ENCODE data around the gene BMP6. TPM values are rescaled to one million over a fixed set of nuclear protein-coding genes. Genes with fewer than 3 reads are reported as not detected.

BMP6 gene
- total RNA-seq, 1 experiment from 2014 or later = 13.6 TPM

DNA sequence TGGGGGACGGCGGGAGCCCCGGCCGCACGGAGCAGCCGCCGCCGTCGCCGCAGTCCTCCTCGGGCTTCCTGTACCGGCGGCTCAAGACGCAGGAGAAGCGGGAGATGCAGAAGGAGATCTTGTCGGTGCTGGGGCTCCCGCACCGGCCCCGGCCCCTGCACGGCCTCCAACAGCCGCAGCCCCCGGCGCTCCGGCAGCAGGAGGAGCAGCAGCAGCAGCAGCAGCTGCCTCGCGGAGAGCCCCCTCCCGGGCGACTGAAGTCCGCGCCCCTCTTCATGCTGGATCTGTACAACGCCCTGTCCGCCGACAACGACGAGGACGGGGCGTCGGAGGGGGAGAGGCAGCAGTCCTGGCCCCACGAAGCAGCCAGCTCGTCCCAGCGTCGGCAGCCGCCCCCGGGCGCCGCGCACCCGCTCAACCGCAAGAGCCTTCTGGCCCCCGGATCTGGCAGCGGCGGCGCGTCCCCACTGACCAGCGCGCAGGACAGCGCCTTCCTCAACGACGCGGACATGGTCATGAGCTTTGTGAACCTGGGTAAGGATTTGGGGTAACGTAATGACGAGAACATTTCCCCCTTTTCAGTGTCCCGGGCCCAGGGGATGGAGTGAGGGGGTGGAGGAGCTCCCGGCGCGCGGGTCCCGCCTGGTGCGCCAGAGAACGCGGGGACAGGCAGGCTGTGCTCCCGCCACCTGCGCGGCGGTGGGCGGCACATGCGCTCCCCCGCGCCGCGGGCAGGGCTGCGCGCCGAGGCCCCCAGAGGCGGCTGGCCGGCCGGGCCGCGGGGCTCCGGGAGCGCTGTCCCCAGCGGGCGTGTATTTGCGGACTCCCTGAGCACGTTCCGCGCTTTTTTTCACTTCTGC, 1.4 kb downstream of the BMP6 start:
- TF ChIP-seq POLR2AphosphoS5 (IDR thresholded peaks at IDR 0.05; ENCODE audit: low read depth, low read length) (no peak), TCF7L2 (IDR thresholded peaks at IDR 0.05; ENCODE audit: low read depth, low read length) (no peak), SIN3A (IDR thresholded peaks at IDR 0.05; ENCODE audit: borderline replicate concordance, insufficient read depth, low read depth, low read length) (0 out of 2 replicates have a peak, but pooled peaks have one; percentile 50)
- TF ChIP-seq, protein P1, sequence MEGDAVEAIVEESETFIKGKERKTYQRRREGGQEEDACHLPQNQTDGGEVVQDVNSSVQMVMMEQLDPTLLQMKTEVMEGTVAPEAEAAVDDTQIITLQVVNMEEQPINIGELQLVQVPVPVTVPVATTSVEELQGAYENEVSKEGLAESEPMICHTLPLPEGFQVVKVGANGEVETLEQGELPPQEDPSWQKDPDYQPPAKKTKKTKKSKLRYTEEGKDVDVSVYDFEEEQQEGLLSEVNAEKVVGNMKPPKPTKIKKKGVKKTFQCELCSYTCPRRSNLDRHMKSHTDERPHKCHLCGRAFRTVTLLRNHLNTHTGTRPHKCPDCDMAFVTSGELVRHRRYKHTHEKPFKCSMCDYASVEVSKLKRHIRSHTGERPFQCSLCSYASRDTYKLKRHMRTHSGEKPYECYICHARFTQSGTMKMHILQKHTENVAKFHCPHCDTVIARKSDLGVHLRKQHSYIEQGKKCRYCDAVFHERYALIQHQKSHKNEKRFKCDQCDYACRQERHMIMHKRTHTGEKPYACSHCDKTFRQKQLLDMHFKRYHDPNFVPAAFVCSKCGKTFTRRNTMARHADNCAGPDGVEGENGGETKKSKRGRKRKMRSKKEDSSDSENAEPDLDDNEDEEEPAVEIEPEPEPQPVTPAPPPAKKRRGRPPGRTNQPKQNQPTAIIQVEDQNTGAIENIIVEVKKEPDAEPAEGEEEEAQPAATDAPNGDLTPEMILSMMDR (IDR thresholded peaks at IDR 0.05) = peak; percentile 56
- TF ChIP-seq, protein P2, sequence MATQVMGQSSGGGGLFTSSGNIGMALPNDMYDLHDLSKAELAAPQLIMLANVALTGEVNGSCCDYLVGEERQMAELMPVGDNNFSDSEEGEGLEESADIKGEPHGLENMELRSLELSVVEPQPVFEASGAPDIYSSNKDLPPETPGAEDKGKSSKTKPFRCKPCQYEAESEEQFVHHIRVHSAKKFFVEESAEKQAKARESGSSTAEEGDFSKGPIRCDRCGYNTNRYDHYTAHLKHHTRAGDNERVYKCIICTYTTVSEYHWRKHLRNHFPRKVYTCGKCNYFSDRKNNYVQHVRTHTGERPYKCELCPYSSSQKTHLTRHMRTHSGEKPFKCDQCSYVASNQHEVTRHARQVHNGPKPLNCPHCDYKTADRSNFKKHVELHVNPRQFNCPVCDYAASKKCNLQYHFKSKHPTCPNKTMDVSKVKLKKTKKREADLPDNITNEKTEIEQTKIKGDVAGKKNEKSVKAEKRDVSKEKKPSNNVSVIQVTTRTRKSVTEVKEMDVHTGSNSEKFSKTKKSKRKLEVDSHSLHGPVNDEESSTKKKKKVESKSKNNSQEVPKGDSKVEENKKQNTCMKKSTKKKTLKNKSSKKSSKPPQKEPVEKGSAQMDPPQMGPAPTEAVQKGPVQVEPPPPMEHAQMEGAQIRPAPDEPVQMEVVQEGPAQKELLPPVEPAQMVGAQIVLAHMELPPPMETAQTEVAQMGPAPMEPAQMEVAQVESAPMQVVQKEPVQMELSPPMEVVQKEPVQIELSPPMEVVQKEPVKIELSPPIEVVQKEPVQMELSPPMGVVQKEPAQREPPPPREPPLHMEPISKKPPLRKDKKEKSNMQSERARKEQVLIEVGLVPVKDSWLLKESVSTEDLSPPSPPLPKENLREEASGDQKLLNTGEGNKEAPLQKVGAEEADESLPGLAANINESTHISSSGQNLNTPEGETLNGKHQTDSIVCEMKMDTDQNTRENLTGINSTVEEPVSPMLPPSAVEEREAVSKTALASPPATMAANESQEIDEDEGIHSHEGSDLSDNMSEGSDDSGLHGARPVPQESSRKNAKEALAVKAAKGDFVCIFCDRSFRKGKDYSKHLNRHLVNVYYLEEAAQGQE (IDR thresholded peaks at IDR 0.05; ENCODE audit: insufficient read depth in 1 of 2, low read depth in 2 of 2, low read length in 1 of 2) = no peak
- peak; percentile 12 for ATAC-seq
- BruUV-seq (replicated peaks) = no TSS peak
- no peak for DNase-seq (ENCODE audit: low read depth, low spot score)
- Histone ChIP-seq H3K9me3 (ENCODE audit: control insufficient read depth, insufficient read depth, low read depth, low read length) (no peaks in the 10 kb centered on the region), H3K4me1 (ENCODE audit: control insufficient read depth, insufficient read depth, low read length) (peaks cover 35% of the 10 kb centered on the region), H3K36me3 (ENCODE audit: control insufficient read depth, insufficient read depth, low read length) (no peaks in the 10 kb centered on the region; the same call in 1 of the 2 replicates), H3K27me3 (ENCODE audit: control insufficient read depth, insufficient read depth, low read length) (no peaks in the 10 kb centered on the region), H3K4me3 (ENCODE audit: low read depth in 2 of 2, low read length in 2 of 2) (peak overlapping the region; percentile 61 to 85), H3K27ac (ENCODE audit: low read length) (peak overlapping the region; percentile 69; the same call in 1 of the 2 replicates)
- ChIA-PET POLR2A (no interaction called here), CTCF (no interaction called here)
- intact Hi-C loops (cut with micrococcal nuclease; ENCODE audit: unreplicated experiment) = loop anchor here (5.0 to 10.0 kb wide), 4 partner anchors 147 to 445 kb away; partner anchors contain the start of gene TXNDC5
- in situ Hi-C loops (cut with HindIII; ENCODE audit: low pct_unique_long_range_greater_than_20kb, low sequenced_read_pairs) = no loop called here

DNA sequence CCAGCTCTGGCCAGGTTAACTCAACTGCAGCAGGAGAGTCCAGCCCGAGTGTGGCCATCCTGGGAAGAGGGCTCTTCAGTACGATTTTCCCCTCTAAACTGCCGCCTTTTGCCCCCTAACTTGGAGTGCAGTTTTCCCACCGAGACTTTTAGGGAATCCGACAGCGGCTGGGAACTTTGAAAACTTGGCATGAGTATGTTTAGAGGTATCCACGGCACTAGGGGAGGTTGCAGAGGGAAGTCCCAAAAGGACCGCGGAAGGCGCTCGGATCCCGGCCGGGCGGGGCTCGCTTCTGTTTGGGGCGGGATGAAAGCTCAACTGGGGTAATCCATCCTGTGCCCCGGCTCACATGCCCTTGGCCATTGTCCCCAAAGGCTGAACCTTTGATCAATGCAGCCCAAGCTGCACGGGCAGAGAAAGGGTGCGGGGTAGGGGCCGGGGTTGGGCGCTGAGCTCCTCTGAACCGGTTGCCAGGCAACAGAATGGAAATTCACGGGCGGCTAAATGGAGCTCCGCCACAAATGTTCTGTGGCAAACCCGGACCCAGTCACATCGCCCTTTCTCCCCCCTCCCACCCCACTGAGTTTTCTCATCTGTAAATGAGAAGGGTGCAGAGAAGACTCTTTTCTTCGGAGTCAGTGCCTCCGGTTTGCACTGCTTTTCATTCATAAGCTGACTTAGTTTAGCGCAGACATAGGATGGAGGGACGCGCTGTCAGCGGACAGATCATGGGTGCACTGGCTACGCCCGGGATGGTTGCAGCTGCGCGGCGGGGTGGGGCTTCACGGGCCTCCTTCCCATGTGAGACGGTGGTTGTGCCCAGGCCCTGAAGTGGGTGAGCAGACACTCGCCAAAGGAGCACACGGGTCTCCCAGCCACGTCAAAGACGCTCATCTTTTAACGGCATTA, 2.3 kb downstream of the BMP6 start:
- H3K4me3 ChIP-seq (ENCODE audit: low read depth in 2 of 2, low read length in 2 of 2) = peak overlapping the region; percentile 61 to 85
- ChIA-PET POLR2A (interaction anchor here (0.6 kb wide), 1 partner anchor 195 kb away, joined by 3 read pairs; no protein-coding TSS in a partner anchor), CTCF (interaction anchor here (0.6 to 0.7 kb wide), 2 partner anchors 192 to 275 kb away, joined by 8 to 11 read pairs; no protein-coding TSS in a partner anchor)
- intact Hi-C loops (cut with micrococcal nuclease; ENCODE audit: unreplicated experiment) (loop anchor here (5.0 to 10.0 kb wide), 4 partner anchors 147 to 444 kb away; partner anchors contain the start of gene TXNDC5), in situ Hi-C loops (cut with HindIII; ENCODE audit: low pct_unique_long_range_greater_than_20kb, low sequenced_read_pairs) (no loop called here)
- ATAC-seq (peak; percentile 65), DNase-seq (ENCODE audit: low read depth, low spot score) (peak; percentile 54)
- TF ChIP-seq, protein P2 (IDR thresholded peaks at IDR 0.05; ENCODE audit: insufficient read depth in 1 of 2, low read depth in 2 of 2, low read length in 1 of 2) = no peak
- TF ChIP-seq TCF7L2 (IDR thresholded peaks at IDR 0.05; ENCODE audit: low read depth, low read length) (0 out of 2 replicates have a peak, but pooled peaks have one; percentile 7), SIN3A (IDR thresholded peaks at IDR 0.05; ENCODE audit: borderline replicate concordance, insufficient read depth, low read depth, low read length) (0 out of 2 replicates have a peak, but pooled peaks have one; percentile 55), POLR2AphosphoS5 (IDR thresholded peaks at IDR 0.05; ENCODE audit: low read depth, low read length) (no peak)
- TF ChIP-seq, protein P1 (IDR thresholded peaks at IDR 0.05) = no peak
- H3K27ac ChIP-seq (ENCODE audit: low read length) = peak overlapping the region; percentile 91
- no peaks in the 10 kb centered on the region; the same call in 1 of the 2 replicates for H3K36me3 ChIP-seq (ENCODE audit: control insufficient read depth, insufficient read depth, low read length)
- H3K9me3 ChIP-seq (ENCODE audit: control insufficient read depth, insufficient read depth, low read depth, low read length) = no peaks in the 10 kb centered on the region
- BruUV-seq (replicated peaks) = no TSS peak
- H3K27me3 ChIP-seq (ENCODE audit: control insufficient read depth, insufficient read depth, low read length) = no peaks in the 10 kb centered on the region
- peaks cover 37% of the 10 kb centered on the region for H3K4me1 ChIP-seq (ENCODE audit: control insufficient read depth, insufficient read depth, low read length)
